ENCODE data around the gene NBEA.
"Not testable (repeated sequence)": the region's sequence is repeated elsewhere in the genome, so short reads cannot be mapped to it uniquely, and the experiment has no call there.

Gene NBEA

DNA sequence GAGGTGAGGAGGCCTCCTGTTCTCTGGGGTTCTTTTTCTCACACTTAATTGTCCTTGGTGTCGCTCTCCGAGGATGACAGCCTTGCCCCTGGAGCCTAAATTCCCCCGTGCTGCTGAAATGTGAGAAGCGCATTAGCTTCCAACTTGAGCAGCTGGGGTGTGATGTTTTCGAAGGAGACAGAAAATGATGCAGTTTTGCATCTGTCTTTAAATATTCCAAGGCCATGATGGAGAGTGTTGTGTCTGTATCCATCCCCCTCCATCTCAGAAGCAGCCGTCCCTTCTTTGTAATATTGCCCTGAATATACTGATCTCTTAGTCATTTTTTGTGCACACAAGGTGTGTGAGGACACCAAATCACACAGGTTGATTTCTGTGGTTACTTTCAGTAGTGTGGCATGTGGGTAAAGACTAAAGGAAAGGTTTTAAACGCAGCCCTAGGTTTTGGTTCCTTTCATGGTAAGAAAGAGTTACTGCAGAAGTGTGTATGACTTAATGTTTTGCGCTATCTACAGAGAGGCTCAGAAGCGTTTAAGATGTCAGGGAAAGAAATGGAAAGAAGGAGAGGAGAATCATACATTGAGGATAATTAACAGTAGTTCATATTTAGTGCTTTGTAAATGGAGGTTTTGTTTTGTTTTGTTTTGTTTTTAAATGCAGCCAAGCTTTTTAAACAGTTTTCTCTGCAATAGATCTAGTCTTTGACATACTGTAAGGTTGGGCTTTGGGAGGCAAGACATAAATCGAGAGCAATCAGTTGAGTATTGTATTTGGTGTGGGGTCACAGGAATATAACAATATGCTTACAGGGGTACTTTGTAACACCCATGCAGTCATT is 1.6 kb downstream of the NBEA start:
- Histone ChIP-seq H3K27ac (peak overlapping the region in 2 of 21 experiments; percentile 60 to 71), H3K4me3 (peak overlapping the region in 6 of 7 experiments; percentile 45 to 71 (median 64))

DNA sequence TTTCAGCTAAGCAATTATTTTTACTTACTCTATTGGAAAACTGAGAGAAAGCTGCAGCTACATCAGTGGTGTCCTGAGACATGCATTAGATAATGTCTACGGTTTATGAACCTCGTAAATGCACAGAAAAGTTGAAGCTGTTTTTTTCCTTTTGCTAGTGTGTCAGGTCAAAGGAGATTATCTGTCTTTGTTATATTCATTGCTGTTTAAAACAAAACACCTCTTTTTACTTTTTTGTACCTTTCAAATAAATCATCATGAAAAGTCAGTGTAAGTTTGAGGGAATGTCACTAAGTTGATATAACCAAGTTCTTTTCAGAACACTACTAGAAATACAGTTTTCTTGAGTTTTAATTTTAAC is 2.2 kb downstream of the NBEA start:
- Histone ChIP-seq H3K4me3 (peak overlapping the region in 1 of 7 experiments; percentile 71), H3K27ac (no peak overlapping the region)

DNA sequence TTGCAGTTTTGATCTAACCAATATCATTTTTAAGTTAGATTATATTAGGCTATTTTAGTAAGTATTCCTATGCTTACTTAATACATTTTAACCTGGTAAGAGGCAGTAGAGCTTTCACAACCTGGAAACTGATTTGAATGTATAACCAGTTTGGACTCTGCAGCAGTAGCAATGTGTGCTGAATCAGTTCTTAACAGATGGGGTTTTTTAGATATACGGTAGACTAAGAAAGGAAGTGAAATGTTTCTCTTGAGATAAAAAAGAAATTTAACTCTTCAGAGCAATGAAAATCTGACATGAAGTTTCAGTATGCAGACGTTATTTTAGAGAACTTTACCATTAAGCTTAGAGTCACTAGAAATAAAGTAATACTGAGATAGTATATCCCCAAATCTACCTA is 2.7 kb downstream of the NBEA start:
- H3K4me3 ChIP-seq, result no peak overlapping the region
- H3K27ac ChIP-seq, result no peak overlapping the region

DNA sequence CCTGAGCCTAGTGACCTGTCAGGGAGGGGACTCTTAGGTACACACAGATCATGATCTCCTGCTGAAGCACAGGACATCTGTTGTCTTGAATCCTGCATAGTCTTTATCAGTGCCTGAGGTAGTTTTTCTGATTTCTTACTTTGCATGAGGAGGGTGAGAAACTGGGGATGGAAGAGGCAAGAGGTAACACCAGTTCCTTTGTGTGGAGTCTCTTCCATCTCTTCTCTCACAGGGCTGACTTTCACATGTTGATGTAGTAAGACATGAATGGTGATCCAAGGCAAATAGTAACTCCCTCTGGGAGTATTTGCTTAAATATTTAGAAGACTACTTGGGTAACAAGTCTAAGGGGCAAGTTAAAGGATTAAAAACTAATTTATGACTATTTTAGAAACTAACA is 9.5 kb downstream of the NBEA start:
- Histone ChIP-seq H3K4me3 (no peak overlapping the region), H3K27ac (no peak overlapping the region)

DNA sequence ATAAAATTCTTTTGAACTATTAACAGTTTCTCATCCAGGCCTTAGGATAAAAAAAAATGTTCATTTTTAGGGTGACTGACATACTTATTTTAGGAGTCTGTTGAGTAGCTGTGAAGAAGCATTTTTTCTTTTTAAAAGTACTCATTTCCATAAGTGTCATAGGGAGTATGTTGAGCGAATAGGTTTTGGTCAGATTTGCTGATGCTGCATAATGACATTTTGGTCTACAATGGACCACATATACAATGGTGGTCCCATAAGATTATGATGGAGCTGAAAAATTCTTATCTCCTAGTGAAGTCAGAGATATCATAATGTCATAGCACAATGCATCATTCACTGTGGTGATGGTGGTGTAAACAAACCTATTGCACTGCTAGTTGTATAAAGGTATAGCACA is 17.4 kb downstream of the NBEA start:
- Histone ChIP-seq H3K4me3 (no peak overlapping the region), H3K27ac (no peak overlapping the region)

DNA sequence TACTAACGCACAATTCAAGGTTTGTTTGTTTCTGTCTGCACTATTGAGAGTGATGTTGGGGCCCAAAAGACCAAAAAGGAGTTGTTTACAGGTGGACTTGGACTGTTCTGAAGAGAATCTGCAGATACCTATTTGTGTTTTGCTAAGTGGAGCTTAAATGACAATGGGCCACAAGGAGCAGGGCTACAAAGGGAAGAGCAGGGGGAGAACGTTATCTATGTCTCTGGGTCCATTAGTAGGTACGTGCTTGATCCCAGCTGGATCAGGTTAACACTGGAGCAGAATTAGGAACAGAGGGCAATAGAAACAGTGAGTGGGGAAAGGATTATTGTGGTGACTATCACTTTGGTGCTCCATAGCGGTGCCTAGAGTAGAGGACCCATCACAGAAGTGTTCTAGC is 22.5 kb downstream of the NBEA start:
- Histone ChIP-seq H3K27ac (no peak overlapping the region), H3K4me3 (no peak overlapping the region)

DNA sequence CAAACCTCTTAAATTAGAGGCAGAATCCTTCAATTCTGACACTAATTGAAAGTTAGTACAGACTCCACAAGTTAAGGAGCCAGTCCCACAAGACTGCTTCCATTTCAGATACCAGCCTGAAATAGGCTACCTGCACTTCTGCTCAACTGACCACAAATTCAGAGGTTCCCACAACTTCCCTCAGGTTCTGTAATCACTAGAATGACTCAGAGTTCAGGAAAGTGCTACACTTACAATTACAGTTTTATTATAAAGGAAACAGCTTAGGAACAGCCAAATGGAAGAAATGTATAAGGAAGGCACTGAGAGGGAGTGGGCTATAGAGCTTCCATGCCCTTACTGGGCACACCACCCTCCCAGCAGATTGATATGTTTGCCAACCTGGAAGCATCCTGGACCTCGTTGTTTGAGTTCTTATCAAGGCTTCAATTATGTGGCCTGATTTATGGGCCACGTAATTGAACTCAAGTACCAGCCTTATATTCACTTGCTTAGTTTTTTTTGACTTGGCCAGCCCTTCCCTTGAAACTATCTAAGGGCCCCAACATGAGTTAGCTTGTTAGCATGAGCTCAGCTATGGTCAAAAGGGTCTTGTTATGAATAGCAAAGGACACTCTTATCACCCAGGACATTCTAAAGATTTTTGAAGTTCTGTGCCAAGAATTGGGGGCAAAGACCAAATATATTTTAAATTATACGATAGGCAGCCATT is 25.9 kb downstream of the NBEA start:
- H3K4me3 ChIP-seq, result no peak overlapping the region
- H3K27ac ChIP-seq, result no peak overlapping the region

DNA sequence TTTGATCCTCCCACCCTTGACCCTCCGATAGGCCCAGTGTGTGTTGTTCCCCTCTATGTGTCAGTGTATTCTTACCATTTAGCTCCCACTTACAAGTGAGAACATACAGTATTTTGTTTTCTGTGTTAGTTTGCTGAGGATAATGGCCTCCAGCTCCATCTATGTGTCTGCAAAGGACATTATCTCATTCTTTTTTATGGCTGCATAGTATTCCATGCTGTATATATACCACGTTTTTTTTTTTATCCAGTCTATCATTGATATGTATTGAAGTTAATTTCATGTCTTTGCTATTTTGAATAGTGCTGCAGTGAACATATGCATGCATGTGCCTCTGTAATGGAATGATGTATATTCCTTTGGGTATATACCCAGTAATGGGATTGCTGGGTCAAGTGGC is 27.5 kb downstream of the NBEA start:
- H3K27ac ChIP-seq, H3K4me3 ChIP-seq: not testable (repeated sequence)

DNA sequence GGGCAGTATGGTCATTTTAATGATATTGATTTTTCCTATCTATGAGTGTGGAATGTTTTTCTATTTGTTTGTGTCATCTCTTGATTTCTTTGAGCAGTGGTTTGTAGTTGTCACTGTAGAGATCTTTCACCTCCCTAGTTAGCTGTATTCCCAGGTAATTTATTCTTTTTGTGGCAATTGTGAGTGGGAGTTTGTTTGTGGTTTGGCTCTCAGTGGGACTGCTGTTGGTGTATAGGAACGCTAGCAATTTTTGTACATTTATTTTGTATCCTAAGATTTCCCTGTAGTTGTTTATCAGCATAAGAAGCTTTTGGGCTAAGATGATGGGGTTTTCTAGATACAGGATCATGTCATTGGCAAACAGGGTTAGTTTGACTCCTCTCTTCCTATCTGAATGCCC is 28.9 kb downstream of the NBEA start:
- Histone ChIP-seq H3K4me3 (no peak overlapping the region), H3K27ac (no peak overlapping the region)

DNA sequence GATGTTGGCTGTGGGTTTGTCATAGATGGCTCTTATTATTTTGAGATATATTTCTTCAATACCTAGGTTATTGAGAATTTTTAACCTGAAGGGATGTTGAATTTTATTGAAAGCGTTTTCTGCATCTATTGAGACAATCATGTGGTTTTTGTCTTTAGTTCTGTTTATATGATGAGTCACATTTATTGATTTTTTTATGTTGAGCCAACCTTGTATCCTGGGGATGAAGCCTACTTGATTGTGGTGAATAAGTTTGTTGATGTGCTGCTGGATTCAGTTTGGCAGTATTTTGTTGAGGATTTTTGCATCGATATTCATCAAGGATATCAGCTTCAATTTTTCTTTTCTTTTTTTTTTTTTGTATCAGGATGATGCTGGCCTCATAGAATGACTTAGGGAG is 29.4 kb downstream of the NBEA start:
- no peak overlapping the region for H3K4me3 ChIP-seq
- H3K27ac ChIP-seq, result no peak overlapping the region

DNA sequence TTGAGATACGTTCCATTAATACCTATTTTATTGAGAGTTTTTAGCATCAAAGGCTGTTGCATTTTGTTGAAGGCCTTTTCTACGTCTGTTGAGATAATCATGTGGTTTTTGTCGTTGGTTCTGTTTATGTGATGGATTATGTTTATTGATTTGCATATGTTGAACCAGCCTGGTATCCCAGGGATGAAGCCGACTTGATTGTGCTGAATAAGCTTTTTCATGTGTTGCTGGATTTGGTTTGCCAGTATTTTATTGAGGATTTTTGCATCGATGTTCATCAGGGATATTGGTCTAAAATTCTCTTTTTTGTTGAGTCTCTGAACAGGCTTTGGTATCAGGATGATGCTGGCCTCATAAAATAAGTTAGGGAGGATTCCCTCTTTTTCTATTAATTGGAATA is 43.1 kb downstream of the NBEA start:
- not testable (repeated sequence) for H3K27ac ChIP-seq, H3K4me3 ChIP-seq

DNA sequence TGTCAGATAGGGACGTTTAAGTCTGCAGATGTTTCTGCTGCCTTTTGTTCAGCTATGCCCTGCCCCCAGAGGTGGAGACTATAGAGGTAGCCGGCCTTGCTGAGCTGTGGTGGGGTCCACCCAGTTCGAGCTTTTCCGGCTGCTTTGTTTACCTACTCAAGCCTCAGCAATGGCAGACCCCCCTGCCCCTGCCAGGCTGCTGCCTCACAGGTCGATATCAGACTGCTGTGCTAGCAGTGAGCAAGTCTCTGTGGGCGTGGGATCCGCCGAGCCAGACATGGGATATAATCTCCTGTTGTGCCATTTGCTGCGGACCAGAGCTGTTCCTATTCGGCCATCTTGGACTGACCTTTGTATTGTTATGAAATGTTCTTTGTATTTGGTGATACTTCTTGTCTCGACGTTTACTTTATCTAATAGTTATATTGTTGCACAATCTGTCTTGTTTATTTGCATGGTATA is 46.3 kb downstream of the NBEA start:
- H3K4me3 ChIP-seq, result no peak overlapping the region
- no peak overlapping the region for H3K27ac ChIP-seq

DNA sequence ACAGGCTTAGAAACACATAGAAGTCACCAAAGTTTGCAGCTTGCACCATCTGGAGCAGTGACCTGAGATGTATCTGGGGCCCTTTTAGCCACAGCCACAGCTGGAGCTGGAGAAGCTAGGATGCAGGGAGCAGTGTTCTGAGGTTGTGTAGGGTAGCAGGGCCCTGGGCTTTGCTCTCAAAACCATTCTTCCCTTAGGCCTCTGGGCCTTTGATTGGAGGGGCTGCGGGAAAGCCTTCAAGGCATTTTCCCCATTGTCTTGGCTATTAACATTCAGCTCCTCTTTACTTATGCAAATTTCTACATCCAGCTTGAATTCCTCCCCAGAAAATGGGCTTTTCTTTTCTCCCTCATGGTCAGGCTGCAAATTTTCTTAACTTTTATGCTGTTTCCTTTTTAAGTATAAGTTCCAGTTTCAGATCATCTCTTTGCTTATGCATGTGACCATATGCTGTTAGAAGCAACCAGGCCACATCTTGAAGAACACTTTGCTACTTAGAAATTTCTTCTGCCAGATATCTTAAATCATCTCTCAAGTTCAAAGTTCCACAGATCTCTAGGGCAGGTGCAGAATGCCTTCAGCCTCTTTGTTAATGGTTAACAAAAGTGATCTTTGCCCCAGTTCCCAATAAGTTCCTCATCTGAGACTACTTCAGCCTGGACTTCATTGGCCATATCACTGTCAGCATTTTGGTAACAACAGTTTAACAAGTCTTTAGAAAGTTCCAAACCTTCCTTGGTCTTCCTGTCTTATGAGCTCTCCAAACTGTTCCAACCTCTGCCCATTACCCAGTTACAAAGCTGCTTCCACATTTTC is 48.5 kb downstream of the NBEA start:
- Histone ChIP-seq H3K4me3 (no peak overlapping the region), H3K27ac (no peak overlapping the region)

DNA sequence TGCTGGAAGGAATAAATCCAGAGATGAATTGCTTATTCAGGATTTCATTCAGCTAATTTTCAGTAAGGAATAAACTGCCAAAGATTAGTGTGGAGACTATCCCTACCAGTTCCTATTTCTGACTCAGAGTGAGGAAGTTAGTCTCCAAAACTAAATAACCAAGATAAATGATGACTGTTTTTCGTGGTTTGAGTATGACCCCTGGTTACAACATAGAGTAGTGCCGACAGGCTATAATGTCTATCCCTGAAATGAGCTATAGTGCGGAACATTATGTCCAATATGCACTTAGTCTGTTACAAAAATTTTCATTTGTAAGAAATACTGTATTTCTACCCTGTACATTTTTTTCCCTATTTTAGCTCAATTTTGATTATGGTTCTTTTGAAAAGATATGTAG is 51.4 kb downstream of the NBEA start:
- Histone ChIP-seq H3K27ac (no peak overlapping the region), H3K4me3 (no peak overlapping the region)

DNA sequence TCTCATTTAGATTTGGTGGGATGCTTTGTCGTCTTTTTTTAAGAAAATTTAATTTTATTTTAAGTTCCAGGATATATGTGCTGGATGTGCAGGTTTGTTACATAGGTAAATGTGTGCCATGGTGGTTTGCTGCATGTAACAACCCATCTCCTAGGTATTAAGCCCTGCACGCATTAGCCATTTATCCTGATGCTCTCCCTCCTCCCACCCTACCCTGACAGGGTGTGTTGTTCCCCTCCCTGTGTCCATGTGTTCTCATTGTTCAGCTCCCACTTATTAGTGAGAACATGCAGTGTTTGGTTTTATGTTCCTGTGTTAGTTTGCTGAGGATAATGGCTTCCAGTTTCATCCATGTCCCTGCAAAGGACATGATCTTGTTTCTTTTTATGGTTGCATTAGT is 61.7 kb downstream of the NBEA start:
- H3K4me3 ChIP-seq, H3K27ac ChIP-seq: not testable (repeated sequence)

DNA sequence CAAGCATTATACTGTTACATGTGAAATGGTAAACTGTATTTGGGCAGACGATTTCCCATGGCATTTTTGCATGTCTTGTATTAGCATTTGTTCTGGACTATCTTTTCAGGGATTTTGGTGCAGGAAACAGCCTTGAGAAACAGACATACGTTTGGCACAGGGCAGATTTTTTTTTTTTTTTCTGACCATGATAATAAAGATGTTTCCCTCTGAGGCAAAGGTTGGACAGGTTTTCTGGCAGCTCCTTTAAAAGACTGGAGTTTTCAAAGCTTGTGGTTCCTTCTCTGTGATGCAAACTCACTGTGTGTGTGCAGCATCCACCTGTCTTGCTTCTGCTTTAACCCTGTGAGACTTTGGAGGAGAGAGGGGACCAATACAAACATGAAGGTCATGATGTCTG is 63.0 kb downstream of the NBEA start:
- Histone ChIP-seq H3K27ac (no peak overlapping the region), H3K4me3 (no peak overlapping the region)

DNA sequence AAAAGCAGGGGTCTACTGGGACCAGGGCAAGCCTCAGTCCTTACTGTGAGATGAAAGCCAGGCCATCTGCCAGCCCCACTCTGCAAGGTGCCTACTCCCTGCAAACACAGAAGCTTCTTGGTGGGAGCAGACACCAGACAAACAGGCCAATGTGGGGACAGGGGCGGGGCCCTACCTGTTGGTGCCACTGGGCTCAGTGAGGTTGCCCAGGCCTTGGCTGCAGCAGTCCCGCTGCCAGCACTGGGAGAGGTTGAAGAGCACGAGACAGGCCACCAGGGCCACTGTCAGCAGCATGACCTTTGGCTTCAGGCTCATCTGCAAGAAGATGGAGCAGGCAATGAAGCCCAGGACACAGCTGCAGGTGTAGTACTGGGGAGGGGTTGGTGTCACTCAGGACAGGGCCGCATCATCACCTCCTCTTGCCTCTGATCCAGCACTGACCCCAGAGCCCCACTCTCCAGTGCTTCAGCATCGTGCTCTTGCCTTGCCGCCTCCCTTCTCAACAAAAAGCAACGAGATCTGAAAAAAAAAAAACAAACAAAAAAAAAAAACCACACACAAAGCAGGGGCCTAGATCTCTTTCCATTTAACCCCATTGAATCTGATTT is 72.6 kb downstream of the NBEA start:
- Histone ChIP-seq H3K27ac (no peak overlapping the region), H3K4me3 (no peak overlapping the region)

DNA sequence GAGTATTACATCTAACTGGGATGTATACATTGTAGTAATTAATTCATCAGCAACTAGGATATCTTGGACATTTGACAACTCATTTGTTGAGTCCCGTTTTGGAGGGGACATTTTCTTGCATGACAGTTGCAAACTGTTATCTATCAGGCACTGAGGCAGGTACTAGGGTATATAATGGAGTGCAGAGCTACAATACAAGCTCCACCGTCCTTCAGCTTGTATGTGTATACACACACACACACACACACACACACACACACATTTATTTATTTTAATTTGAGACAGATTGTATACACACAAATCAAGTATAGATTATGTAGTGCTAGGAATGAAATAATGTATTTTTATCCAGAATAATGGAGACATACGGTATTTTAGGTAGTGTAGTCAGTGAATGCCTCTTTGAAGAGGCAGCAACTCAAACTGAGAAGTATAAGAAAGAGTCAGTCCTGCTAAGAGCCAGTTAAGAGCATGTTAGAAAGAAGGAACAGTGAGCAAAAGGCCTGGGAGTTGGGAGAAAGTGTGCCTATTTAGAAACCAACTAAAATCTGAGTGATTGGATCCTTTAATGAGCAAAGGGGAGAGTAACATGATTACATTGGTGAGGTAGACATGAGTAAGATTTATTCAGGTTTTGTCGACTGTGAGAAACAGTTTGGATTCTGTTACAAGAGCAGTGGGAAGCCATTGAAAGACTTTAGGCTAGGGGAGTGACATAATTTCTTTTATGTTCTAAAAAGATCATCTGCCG is 74.5 kb downstream of the NBEA start:
- Histone ChIP-seq H3K4me3 (no peak overlapping the region), H3K27ac (no peak overlapping the region)

DNA sequence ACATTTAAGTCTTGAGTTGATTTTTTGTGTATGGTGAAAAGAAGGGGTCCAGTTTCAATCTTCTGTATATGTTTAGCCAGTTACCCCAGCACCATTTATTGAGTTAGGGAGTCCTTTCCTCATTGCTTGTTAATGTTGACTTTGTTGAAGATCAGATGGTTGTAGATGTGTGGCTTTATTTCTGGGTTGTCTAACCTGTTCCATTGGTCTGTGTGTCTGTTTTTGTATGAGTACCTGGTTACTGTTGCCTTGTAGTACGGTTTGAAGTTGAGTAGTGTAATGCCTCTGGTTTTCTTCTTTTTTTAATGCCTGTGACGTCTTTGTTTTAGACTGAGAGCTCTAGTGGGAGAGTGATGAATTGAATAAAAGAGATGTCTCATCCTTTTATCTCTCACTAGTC is 83.2 kb downstream of the NBEA start:
- H3K4me3 ChIP-seq, result no peak overlapping the region
- no peak overlapping the region for H3K27ac ChIP-seq
